C4-2B (cell line): ENCODE data around the gene ACTR6.

Experiments
- CTCF ChIP-seq: fragments of 450-650 bp; conservative IDR thresholded peaks from 2 replicates; pipeline ENCODE4 v1.5.1; 2017; ENCODE audit warnings: mild to moderate bottlenecking
- ZFX ChIP-seq: fragments of 450-650 bp; IDR thresholded peaks from 2 replicates; pipeline ENCODE4 v1.6.1; 2017

GRCh38 chr12:100184549-100185145, 16.0 kb upstream of the ACTR6 start:
- TF ChIP-seq CTCF = no peak
- TF ChIP-seq ZFX = no peak
